Pons (tissue), 1 donor: ENCODE measurements around the gene CHST3.
A peak's percentile ranks its signal among the peaks of the same experiment; 100 is the strongest.
"Not testable (repeated sequence)": the region's sequence is repeated elsewhere in the genome, so short reads cannot be mapped to it uniquely, and the experiment has no call there.

ENCODE experiments used
- DNase-seq: peaks from one replicate; pipeline ENCODE4 v3.0.0-alpha.2; 2016; ENCODE audit warnings: low spot score

CHST3 gene

DNA sequence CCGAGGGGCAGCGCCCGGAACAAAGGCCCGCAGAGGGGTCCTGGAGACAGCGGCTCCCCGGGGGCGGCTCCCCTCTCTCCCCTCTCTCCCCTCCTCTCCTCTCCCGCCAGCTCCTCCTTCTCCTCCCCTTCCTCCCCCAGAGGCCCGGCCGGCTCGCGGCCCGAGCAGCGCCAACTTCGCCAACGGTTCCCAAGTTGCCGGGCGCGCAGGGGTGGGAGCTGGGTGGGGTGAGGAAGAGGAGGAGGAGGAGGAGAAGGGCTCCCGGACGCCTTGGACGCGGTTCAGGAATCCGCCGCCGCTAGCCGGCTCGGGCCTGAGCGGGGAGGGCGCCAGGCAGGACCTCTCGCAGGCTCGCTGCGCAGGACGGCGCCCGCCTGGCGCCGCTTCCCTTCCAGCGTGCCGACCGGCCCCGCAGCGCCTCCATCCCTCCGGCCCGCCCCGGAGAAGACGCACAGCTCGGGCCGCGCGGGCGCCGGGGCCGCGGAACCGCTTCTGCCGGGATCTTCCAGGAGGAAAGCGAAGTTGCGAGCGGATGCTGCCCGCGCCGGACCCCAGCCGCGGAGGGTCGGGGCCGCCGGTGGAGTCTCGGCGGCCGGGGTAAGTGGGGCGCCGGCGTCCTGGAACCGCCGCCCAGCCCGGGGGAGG lies at the start of gene CHST3:
Gene CHST3 (plus strand): TSS at position 298 of the 645 bp plus-strand sequence. CDS start 41,448 bp downstream, outside the sequence.
- DNase-seq = peak; percentile 55

- DNase-seq = no peak
Measured at GRCh38 chr10:71916827-71917226, 47.4 kb upstream of the CHST3 start.

- DNase-seq = no peak
Measured at GRCh38 chr10:71918992-71919391, 45.2 kb upstream of the CHST3 start.

DNA sequence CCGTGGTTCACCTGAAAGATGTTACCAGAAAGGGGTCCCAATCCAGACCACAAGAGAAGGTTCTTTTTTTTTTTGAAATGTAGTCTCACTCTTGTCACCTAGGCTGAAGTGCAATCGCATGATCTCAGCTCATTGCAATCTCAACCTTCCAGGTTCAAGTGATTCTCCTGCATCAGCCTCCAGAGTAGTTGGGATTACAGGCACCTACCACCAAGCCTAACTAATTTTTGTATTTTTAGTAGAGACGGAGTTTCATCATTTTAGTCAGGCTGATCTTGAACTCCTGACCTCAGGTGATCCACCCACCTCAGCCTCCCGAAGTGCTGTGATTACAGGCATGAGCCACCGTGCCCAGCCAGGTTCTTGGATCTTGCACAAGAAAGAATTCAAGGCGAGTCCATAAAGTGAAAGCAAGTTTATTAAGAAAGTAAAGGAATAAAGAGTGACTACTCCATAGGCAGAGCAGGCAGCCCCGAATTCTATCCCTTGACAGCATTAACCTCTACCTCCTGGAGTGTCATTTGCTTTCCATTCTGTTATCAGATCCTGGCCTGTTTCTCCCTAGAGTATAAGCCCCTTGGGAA lies 44.1 kb upstream of the CHST3 start:
- DNase-seq = not testable (repeated sequence)

DNA sequence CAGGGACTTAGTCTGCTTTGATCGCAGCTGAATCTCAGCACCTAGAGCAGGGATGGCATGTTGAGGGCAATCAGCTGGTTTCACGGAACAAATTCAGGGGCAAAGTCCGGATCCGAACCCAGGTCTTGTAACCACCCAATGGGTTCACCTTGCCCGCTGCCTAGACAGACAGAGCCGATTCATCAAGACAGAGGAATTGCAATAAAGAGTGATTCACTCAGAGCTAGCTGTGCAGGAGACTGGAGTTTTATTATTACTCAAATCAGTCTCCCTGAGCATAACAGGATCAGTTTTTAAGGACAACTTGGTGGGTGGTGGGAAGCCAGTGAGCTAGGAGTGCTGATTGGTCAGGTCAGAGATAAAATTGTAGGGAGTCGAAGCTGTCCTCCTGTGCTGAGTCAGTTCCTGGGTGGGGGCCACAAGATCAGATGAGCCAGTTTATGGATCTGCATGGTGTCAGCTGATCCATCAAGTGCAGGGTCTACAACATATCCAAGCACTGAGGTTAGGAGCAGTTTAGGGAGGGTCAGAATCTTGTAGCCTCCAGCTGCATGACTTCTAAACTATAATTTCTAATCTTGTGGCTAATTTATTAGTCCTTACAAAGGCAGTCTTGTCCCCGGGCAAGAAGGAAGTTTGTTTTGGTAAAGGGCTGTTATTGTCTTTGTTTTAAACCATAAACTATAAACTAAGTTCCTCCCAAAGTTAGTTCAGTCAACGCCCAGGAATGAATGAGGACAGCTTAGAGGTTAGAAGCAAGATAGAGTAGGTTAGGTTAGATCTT lies 43.5 kb upstream of the CHST3 start:
- no peak for DNase-seq

- DNase-seq = peak; percentile 64
Measured at GRCh38 chr10:71921324-71922027, 42.7 kb upstream of the CHST3 start.

DNA sequence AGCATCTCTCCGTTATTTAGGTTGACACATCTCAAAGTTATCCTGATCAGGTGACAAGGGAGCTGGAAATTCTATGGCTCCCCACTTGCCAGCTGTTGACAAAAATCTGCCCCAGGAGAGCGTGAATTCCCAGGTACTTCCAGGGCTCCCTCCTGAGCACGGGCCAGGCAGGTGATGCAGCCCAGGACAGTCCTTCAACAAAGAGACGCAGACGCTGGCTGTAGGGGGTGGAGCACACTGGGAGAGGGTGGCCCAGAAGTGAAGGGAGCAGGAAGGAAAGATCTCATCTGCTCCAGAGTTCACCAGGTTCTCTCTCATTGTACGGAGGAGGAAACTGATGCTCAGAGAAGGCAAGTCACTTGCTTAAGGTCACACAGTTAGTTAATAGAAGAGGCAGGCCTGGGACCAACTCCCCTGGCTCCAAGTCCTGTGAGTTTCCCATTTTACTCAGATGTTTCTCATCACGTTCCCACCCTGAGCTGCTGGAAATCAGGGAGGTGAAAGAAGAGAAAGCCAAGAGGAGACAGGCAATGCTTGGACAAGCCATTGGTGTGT lies 41.0 kb upstream of the CHST3 start:
- DNase-seq = no peak

DNA sequence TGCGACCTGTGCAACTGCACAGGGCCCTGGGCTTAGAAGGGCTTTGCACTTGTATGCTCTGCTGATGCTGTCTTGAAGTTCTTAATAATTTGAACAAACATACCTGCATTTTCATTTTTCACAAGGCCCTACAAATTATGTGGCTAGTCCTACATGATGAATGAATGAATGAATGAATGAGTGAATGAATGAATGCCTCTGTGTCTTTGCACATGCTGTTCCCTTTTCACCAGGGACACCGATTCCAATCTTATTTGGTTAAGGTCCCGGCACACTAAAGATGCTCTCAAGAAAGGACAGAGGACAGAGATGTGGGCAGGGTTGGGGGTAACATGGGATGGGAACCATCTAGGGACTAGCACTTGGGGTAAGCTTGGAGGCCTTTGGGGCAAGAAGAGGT lies 39.4 kb upstream of the CHST3 start:
- DNase-seq = no peak

DNA sequence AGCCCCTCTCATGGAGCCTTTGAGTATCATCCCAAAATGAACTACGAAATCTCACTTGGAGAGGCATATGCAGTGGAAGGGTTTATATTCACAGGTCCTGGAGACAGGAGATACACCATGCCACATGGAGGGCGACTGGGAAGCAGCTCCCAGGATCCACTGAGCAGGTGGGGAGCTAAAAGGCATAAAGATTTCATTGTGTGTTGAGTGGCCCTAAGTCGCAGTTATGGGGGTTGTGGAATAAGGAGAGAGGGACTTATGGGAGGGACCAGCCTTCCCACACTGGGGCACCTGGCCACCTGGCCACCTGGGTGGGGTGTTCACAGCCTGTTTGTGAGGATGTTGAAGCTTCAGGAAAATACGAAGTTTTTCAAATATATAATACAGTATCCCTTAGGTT lies 37.0 kb upstream of the CHST3 start:
- no peak for DNase-seq

- DNase-seq = no peak
Measured at GRCh38 chr10:71927776-71928592, 36.2 kb upstream of the CHST3 start.

GRCh38 chr10:71931295-71931694 lies 32.9 kb upstream of the CHST3 start:
- DNase-seq = no peak

DNA sequence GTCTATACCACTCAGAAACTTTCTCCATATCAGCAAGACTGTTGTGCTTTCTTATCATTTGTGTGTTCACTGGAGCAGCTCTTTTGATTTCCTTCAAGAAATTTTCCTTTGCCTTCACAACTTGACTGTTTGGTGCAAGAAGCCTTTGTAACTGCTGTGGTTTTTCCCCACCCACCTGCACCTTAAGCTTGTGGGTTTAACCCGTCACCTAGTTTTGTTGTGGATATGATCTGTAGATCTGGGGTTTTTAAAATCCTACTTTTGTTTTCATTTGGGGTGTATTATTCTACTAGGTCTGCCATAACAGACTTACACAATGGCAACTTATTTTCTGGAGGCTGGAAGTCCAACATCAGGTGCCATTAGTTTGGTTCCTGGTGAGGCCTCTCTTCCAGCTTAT lies 30.5 kb upstream of the CHST3 start:
- no peak for DNase-seq

DNA sequence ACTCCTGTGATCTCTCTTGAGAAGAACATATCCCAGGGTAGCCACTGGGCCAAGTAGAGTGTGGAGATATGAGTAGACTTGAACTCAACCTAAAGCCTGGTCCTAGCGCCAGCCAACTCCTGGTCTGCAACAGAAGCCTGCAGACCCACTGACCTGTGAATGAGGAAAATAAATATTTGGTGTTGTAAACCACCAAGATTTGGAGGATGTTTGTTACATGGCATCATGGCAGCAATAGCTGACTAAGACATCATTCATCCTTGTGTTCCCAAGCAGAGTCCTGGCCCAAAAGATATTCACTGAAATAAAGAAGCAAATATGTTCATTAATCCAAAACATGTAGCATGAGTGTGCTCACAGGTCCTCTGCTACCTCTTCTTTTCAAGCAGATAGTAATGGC lies 26.0 kb upstream of the CHST3 start:
- DNase-seq = no peak

GRCh38 chr10:71939304-71939703 lies 24.9 kb upstream of the CHST3 start:
- no peak for DNase-seq

DNA sequence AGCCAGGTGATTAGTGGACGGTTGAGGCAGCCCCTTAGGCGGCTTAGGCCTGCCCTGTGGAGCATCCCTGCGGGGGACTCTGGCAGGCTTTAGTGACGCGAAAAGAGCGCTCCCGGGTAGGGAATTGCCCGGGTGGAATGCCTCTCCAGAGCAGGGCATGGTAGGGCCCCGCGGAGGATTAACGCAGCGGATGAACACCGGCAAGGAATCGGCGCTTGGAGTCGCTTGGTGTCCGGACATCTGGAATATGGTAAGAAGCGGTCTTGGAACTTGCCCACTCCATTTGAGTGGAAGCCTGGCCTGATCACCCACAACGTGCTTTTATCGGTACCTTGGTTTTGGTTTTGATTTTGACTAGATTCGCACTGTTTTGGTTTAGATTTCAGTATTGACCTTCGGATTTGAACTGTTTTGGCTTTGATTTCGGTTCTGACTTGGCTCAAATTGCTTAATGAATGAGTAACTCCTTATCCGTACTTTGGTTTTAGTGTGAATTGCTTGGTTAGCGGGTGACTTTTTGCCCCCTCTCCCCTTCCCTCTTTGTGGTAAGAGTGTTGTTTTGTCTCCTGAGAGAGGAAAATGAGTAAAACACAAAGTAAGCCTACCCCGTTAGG lies 24.2 kb upstream of the CHST3 start:
- no peak for DNase-seq

- no peak for DNase-seq
Measured at GRCh38 chr10:71940752-71941151, 23.4 kb upstream of the CHST3 start.

DNA sequence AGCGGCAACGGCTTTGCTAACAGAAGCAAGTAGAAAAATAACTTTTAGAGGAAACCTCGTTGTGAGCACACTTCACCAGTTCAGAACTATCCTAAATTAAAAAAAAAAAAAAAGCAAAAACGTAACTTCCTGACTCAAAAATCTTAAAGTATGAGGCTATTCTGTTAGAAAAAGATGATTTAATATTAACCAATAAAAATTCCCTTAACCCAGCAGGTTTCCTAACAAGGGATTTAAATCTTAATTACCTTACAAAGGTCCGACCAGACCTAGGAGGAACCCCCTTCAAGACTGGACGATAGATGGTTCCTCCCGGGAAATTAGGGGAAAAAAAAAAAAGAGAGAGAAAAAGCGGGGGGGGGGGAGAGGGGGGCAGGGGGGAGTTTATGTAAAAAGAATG lies 22.9 kb upstream of the CHST3 start:
- DNase-seq = no peak

DNA sequence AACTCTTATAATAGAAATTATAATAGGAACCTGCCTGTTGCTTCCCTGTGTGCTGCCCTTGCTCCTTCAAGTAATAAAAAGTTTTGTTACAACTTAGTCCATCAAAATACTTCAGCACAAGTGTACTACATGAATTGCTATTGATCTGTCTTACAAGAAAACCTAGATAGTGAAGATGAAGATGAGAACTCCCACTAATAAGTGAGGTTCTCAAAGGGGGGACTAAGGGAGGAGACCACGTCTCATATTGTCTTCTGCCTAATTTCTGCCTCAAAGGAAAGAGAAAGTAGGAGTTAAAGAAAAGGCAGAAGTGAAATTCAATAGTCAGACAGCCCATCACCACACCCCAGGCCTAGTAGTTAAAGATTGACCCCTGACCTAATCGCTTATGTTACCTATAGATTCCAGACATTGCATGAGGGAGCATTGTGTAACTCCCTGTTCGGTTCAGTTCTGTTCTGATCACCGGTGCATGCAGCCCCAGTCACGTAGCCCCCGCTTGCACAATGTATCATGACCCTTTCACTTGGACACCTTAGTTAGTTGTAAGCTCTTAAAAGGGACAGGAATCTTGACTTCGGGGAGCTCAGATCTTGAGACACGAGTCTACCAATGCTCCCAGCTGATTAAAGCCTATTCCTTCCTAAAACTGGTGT lies 18.2 kb upstream of the CHST3 start:
- DNase-seq = no peak

DNA sequence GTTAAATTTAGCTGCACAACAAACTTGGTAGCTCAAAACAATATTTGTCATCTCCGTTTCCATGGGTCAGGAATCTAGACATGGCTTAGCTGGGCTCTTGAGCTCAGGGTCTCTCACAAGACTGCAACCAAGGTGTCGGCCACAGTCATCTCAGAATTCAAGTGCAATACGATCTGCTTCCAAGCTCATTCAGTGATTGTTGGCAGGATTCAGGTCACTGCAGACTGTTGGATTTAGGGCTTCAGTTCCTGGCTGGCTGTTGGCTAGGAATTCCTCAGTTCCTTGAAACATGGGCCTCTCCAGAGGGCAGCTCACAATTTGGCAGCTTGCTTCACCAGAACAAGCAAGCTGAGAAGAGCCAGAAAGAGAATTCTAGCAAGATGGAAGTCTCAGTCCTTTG lies 17.5 kb upstream of the CHST3 start:
- peak; percentile 60 for DNase-seq

GRCh38 chr10:71948496-71949067 lies 15.6 kb upstream of the CHST3 start:
- DNase-seq = no peak
